Liver (tissue), 3 donors: Measurements from ENCODE around the gene CR1.

Experiments
- FOXA2 ChIP-seq: IDR thresholded peaks from 2 replicates; pipeline ENCODE4 v1.6.1; 2016; ENCODE audit warnings: antibody characterized with exemption
- HNF4G ChIP-seq: IDR thresholded peaks from 2 replicates; pipeline ENCODE4 v1.6.1; 2016; ENCODE audit warnings: antibody characterized with exemption
- JUND ChIP-seq, 2 donors: IDR thresholded peaks; 2 replicates each; pipeline ENCODE4 v1.6.1; 2016; ENCODE audit warnings: antibody characterized with exemption in 2 of 2
- RAD21 ChIP-seq, 2 donors: IDR thresholded peaks; 2 replicates each; pipeline ENCODE4 v1.6.1; 2016; ENCODE audit warnings: antibody characterized with exemption in 2 of 2, mild to moderate bottlenecking in 2 of 2
- TAF1 ChIP-seq: conservative IDR thresholded peaks from 2 replicates; pipeline ENCODE4 v1.6.1; 2016; ENCODE audit warnings: antibody characterized with exemption, mild to moderate bottlenecking
- YY1 ChIP-seq: IDR thresholded peaks from 2 replicates; pipeline ENCODE4 v1.6.1; 2016; ENCODE audit warnings: antibody characterized with exemption, mild to moderate bottlenecking
- TF ChIP-seq, protein P1 (sequence below): fragments of 150-350 bp; IDR thresholded peaks from 2 replicates; pipeline ENCODE4 v1.5.1; 2017; ENCODE audit warnings: improper control_type of control experiment, low read depth, low read length; ENCODE audit not compliant: missing input control
- TF ChIP-seq, protein P2 (sequence below): IDR thresholded peaks from 2 replicates; pipeline ENCODE4 v1.6.1; 2016; ENCODE audit warnings: antibody characterized with exemption, mild to moderate bottlenecking
- TF ChIP-seq, protein P3 (sequence below): IDR thresholded peaks from 2 replicates; pipeline ENCODE4 v1.6.1; 2016; ENCODE audit warnings: antibody characterized with exemption
- donor health status: healthy.
- donor health status: healthy.

DNA sequence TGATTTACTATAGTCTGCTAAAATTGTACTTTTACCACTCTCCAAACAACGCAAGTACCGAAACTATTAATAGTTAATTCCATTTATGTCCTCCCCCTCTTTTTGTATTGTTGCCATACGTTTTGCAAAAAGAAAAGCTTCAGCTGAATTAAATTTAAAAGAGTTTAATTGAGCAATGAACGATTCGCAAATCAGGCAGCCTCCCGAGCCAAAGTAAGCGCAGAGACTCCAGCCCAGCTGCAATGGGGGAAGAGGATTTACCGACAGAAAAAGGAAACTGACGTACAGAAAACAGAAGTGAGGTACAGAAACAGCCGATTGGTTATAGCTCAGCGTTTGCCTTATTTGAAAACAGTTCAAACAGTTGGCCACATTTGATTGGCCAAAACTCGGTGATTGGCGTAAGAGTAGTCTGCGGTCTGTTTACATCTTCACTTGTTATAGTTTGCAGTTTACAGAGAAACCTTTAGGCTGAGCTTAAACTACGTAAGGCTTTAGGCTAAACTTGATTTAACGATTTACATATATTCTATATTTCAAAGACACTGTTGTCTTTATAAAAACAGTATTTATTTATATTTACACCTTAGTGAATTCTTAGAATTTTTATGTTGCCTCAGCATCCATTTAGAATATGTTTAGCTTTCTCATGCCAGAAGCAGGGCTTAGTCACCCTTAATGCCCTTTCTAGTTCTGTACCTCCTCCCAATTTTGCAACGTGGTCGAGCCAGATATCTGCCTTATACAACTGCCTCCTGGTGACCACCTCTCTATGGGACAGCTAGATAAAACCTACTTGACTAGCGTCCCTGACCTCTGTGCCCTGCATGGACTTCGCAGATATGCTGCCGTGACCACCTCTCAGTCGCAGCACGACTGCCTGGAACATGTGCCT is 23.8 kb downstream of the CR1 start:
- TF ChIP-seq, protein P1, sequence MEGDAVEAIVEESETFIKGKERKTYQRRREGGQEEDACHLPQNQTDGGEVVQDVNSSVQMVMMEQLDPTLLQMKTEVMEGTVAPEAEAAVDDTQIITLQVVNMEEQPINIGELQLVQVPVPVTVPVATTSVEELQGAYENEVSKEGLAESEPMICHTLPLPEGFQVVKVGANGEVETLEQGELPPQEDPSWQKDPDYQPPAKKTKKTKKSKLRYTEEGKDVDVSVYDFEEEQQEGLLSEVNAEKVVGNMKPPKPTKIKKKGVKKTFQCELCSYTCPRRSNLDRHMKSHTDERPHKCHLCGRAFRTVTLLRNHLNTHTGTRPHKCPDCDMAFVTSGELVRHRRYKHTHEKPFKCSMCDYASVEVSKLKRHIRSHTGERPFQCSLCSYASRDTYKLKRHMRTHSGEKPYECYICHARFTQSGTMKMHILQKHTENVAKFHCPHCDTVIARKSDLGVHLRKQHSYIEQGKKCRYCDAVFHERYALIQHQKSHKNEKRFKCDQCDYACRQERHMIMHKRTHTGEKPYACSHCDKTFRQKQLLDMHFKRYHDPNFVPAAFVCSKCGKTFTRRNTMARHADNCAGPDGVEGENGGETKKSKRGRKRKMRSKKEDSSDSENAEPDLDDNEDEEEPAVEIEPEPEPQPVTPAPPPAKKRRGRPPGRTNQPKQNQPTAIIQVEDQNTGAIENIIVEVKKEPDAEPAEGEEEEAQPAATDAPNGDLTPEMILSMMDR, result no peak
- TF ChIP-seq YY1 (no peak), JUND (IDR thresholded peaks at IDR 0.05) (no peak), HNF4G (no peak), RAD21 (IDR thresholded peaks at IDR 0.05) (no peak), FOXA2 (no peak), TAF1 (no peak)
- TF ChIP-seq, protein P2, sequence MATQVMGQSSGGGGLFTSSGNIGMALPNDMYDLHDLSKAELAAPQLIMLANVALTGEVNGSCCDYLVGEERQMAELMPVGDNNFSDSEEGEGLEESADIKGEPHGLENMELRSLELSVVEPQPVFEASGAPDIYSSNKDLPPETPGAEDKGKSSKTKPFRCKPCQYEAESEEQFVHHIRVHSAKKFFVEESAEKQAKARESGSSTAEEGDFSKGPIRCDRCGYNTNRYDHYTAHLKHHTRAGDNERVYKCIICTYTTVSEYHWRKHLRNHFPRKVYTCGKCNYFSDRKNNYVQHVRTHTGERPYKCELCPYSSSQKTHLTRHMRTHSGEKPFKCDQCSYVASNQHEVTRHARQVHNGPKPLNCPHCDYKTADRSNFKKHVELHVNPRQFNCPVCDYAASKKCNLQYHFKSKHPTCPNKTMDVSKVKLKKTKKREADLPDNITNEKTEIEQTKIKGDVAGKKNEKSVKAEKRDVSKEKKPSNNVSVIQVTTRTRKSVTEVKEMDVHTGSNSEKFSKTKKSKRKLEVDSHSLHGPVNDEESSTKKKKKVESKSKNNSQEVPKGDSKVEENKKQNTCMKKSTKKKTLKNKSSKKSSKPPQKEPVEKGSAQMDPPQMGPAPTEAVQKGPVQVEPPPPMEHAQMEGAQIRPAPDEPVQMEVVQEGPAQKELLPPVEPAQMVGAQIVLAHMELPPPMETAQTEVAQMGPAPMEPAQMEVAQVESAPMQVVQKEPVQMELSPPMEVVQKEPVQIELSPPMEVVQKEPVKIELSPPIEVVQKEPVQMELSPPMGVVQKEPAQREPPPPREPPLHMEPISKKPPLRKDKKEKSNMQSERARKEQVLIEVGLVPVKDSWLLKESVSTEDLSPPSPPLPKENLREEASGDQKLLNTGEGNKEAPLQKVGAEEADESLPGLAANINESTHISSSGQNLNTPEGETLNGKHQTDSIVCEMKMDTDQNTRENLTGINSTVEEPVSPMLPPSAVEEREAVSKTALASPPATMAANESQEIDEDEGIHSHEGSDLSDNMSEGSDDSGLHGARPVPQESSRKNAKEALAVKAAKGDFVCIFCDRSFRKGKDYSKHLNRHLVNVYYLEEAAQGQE, result no peak
- TF ChIP-seq, protein P3, sequence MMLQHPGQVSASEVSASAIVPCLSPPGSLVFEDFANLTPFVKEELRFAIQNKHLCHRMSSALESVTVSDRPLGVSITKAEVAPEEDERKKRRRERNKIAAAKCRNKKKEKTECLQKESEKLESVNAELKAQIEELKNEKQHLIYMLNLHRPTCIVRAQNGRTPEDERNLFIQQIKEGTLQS, result no peak
